Erythroblast (primary cell): ENCODE results near the gene PLA2G2E.

Experiments
- GATA1 ChIP-seq: IDR thresholded peaks from 2 replicates; pipeline ENCODE4 v1.6.1; 2011; ENCODE audit warnings: low read depth, mild to moderate bottlenecking, control low read depth, low read length, moderate library complexity
- POLR2A ChIP-seq: IDR thresholded peaks from 2 replicates; pipeline ENCODE4 v1.6.1; 2011; ENCODE audit warnings: mild to moderate bottlenecking, low read length

DNA sequence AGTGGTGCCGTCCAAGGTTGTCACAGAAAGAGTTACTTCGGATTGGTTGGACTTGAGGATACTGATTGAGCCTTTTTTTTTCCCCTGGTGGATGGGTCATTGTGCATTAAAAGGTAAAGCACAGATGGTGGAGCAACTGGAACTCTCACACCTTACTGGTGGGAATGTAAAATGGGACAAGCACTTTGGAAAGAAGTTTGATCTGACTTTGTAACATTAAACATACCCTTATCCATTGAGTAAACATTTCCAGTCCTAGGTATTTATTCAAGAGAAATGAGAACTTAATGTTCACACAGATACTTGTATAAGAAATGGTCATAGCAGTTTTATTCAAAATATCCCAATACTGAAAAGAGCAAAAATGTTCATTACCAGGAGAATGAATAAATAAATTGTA is 41.1 kb upstream of the PLA2G2E start:
- TF ChIP-seq POLR2A (no peak), GATA1 (no peak)
